Urothelium cell line (cell line): ENCODE data around the gene NEDD4L.

Source experiments
- DNase-seq: peaks from one replicate; pipeline ENCODE4 v3.0.0; 2011; ENCODE audit warnings: low spot score, mixed read lengths
- FAIRE-seq: peaks from 2 replicates; lab custom pipeline; 2011; peaks lifted over from hg19 to GRCh38; lab: Jason Lieb, UNC

Gene NEDD4L

GRCh38 chr18:58088691-58089065 is 44.7 kb downstream of the NEDD4L start:
- FAIRE-seq = no peak
- DNase-seq = no peak

DNA sequence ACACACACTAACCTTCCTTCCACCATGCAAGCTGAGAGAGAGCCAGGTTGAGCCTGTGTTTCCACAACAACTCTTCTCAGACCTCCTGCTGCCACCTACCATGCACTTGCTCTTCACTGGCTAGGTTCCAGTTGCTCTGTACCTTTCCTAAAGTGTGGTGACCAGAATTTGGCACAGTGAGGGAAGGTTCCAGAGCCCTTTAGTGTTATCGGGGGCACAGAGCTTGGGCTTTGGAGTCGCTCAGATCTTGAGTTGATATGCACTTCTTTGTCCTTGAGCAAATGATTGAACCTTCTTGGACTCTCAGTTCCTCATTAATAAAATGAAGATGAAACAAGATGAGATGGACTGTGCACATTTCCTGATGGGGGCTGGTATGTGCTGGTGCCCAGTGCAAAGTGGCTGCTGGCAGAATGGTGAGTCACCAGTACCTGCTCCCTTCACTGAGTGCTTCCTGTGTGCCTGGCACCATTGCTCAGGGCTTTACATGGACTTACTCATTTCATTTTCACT is 47.1 kb downstream of the NEDD4L start:
- peak; percentile 38 for DNase-seq
- no peak for FAIRE-seq

DNA sequence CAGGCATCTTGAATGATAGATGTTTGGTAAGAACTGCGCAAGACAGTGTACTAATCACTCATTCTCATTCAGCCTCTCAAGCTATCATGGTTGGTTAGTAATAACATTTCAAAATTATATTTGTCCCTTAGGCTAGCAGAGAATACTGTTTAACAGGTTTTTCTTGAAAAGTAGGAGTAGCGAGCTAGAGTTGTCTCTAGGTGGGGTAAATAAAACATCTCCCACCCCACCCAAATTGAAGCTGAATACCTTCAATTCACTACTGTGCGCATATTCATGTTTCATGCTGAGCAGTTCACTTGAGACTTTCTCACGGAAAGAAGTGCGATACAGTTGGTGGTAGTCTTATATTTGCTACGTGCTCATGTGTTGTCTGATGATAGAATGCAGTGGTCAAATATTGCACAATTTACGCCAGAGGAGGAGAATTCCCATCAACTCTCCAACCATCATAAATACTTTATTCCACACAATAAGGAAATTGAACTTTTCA is 49.3 kb downstream of the NEDD4L start:
- FAIRE-seq (no peak), DNase-seq (no peak)

- DNase-seq = no peak
- no peak for FAIRE-seq
These were observed 51.2 kb downstream of the NEDD4L start for GRCh38 chr18:58095222-58095621.

GRCh38 chr18:58095655-58096054 is 51.6 kb downstream of the NEDD4L start:
- DNase-seq (no peak), FAIRE-seq (no peak)

DNA sequence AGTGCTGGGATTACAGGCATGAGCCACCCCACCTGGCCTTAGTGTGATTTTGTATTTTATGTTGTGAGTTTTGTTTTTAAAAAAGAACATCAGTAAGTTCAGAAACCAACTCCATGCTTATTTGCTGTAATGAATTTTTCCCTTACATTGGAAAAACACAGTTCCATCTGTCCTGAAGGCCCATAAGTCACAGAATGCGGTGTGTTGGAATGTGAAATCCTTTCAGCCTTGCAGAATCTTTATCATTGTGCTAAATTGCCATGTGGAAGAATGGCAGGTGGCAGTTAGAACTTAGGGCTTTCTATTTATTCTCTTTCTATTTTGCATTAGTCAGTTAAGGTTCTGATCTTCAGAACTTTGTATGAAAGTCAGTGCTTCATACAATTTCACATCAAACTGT is 52.6 kb downstream of the NEDD4L start:
- DNase-seq = no peak
- FAIRE-seq = no peak

DNA sequence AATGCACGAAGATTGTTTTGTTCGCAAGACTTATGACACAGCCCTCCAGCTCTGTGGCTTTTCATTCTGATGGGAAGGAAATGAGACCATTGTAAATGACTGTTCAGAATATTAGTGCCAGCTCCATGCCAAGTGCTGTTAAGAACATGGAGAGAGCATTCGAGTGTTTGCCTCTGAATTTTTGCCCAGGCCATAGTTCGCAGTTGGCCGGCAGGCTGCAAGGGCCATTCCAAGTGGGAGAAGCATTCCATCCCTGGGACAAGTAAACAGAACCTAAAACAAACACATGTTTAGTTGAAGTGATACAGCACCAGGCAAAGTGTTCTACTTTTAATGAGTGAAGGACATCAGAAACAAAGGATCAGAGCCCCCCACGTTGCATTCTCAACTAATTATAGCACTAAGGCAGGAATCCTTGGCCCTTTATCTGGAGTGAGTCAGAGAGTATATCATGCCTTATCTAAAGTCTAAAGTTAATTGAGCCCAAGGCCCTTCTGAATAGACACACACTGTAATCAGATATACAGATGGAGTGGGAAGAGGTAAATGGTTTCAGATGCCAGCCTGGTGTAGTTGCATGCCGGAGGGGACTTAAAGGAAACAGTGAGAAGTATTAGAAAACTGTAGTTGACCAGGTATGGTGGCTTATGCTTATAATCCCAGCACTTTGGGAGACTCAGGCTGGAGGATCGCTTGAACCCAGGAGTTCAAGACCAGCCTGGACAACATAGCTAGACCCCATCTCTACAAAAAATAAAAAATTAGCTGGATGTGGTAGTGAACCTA is 53.3 kb downstream of the NEDD4L start:
- FAIRE-seq (no peak), DNase-seq (no peak)

GRCh38 chr18:58097907-58098166 is 53.8 kb downstream of the NEDD4L start:
- DNase-seq (no peak), FAIRE-seq (no peak)

GRCh38 chr18:58098706-58099105 is 54.7 kb downstream of the NEDD4L start:
- DNase-seq (no peak), FAIRE-seq (no peak)

DNA sequence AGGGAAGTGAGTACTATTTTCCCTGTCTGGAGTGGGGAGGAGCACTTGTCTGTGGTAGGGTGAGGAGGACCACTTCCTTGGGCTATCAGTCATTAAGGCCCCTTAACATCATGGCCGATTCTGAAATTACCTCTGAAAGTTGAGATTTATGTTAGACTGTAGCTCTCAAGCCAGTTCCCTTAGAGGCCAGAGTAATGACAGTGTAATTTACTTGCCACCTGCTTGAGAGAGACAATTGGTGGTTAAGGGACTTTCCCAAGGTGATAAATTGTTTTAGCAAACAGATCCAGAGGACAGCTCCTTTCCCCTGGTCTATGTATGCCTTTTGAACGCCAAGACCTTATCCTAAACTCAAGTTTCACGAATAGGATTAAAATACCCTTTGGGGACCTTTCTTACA is 56.1 kb downstream of the NEDD4L start:
- no peak for FAIRE-seq
- no peak for DNase-seq

DNA sequence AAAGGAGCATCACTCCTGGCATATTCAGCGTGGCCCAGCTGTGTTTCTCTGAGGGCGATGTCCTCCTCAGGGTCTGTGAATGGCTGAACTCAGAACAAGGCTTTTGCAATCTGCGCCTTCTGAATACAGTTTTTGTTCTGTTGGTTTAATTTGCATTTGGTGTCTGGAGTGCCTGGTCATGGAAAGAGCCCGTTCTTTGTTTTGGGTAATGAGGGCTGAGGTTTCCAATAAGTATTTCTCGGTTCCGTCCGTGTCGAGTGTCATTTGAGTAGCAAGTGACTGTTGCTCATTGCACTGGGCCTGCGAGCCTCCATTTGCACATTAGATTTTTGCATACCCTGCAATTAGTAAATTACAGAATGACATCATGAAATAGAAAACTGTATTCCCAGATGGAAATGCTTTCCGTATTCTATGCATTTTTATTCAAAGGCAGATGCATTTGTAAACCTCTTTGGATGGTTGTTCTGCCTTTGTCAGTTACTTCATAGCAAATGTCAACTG is 57.3 kb downstream of the NEDD4L start:
- DNase-seq (no peak), FAIRE-seq (no peak)

- FAIRE-seq (no peak), DNase-seq (no peak)
These were observed 58.0 kb downstream of the NEDD4L start for GRCh38 chr18:58102018-58102417.

DNA sequence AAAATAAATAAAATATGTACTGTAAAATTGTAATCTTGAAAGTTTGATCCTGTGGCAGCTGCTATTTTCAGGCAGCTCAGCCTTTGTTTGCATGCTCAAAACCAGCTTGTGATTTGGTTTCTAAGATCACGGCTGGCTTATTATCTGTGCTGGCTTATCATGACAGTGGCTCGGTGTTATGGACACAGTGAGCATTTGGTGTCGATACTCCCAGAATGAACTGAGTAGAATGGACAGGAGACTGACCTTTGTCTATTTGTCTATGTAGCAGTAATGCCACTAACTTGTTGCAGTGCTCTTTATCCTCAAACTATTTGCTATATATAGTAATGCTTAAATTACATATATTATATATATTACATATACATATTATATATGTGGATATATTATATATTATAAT is 58.8 kb downstream of the NEDD4L start:
- FAIRE-seq = no peak

GRCh38 chr18:58103339-58103985 is 59.4 kb downstream of the NEDD4L start:
- no peak for FAIRE-seq
- DNase-seq = no peak

More for the DNA sequence above, 58.8 kb downstream of the NEDD4L start:
- no peak for DNase-seq

GRCh38 chr18:58104096-58104495 is 60.1 kb downstream of the NEDD4L start:
- FAIRE-seq (no peak), DNase-seq (no peak)

GRCh38 chr18:58105206-58105887 is 61.3 kb downstream of the NEDD4L start:
- DNase-seq = no peak
- FAIRE-seq = no peak

DNA sequence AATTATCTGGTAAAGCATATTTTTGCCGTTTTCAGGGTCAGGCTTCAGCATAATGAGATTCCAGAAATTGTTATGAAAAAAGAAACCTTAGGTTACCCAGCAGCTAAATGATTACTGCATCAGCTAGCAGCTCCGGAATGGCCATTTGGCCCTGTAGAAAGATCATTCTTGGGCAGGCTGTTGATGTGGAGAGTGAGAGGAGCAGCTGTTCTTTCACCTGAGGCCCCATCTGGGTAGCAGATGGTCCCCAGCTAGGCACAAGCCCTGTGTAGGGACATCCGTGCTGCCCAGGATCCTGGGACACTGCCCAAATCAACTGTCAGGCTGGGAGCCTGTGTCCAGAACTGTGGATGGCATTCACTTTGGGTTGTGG is 61.8 kb downstream of the NEDD4L start:
- FAIRE-seq (no peak), DNase-seq (no peak)

GRCh38 chr18:58106289-58107070 is 62.5 kb downstream of the NEDD4L start:
- no peak for DNase-seq
- no peak for FAIRE-seq

GRCh38 chr18:58109256-58109655 is 65.2 kb downstream of the NEDD4L start:
- no peak for DNase-seq
- FAIRE-seq = no peak

GRCh38 chr18:58110398-58110797 is 66.4 kb downstream of the NEDD4L start:
- DNase-seq (no peak), FAIRE-seq (no peak)

- no peak for DNase-seq
- no peak for FAIRE-seq
These were observed 68.1 kb downstream of the NEDD4L start for GRCh38 chr18:58112174-58112573.
